Activated CD4-positive, alpha-beta T cell treated with anti-CD3 and anti-CD28 coated beads for 1 hour (primary cell): ENCODE results near the gene MIEF2.
"Not testable (repeated sequence)": the region's sequence is repeated elsewhere in the genome, so short reads cannot be mapped to it uniquely, and the experiment has no call there.

Source experiments
- DNase-seq: peaks from one replicate; pipeline ENCODE4 v3.0.0-alpha.2; 2020

MIEF2 gene

GRCh38 chr17:18260332-18261145 lies at the start of gene MIEF2:
Gene MIEF2 (plus strand): TSS chr17:18260662. CDS start chr17:18262721, 2,059 bp downstream.
- peak; percentile 84 for DNase-seq

GRCh38 chr17:18213666-18214270 lies 46.7 kb upstream of the MIEF2 start:
- no peak for DNase-seq

- not testable (repeated sequence) for DNase-seq
These were observed 43.6 kb upstream of the MIEF2 start for GRCh38 chr17:18216906-18217305.

- peak; percentile 54 for DNase-seq
These were observed 42.9 kb upstream of the MIEF2 start for GRCh38 chr17:18217412-18218015.

GRCh38 chr17:18218756-18219415 lies 41.6 kb upstream of the MIEF2 start:
- DNase-seq: no peak

- no peak for DNase-seq
These were observed 36.4 kb upstream of the MIEF2 start for GRCh38 chr17:18224053-18224386.

- DNase-seq: no peak
These were observed 35.9 kb upstream of the MIEF2 start for GRCh38 chr17:18224387-18225120.

GRCh38 chr17:18225121-18225641 lies 35.3 kb upstream of the MIEF2 start, which contains the start of gene LLGL1:
Gene LLGL1 (plus strand): TSS chr17:18225635. CDS start chr17:18225683, 48 bp downstream.
- DNase-seq: peak; percentile 93

- no peak for DNase-seq
These were observed 34.7 kb upstream of the MIEF2 start for GRCh38 chr17:18225642-18226283.

GRCh38 chr17:18226284-18226945 lies 34.0 kb upstream of the MIEF2 start:
- no peak for DNase-seq

GRCh38 chr17:18227635-18228034 lies 32.8 kb upstream of the MIEF2 start:
- DNase-seq: no peak

- DNase-seq: no peak
These were observed 32.2 kb upstream of the MIEF2 start for GRCh38 chr17:18228176-18228682.

GRCh38 chr17:18229254-18229653 lies 31.2 kb upstream of the MIEF2 start:
- no peak for DNase-seq

- no peak for DNase-seq
These were observed 30.7 kb upstream of the MIEF2 start for GRCh38 chr17:18229771-18230170.

- DNase-seq: no peak
These were observed 29.9 kb upstream of the MIEF2 start for GRCh38 chr17:18230288-18231141.

- DNase-seq: no peak
These were observed 29.3 kb upstream of the MIEF2 start for GRCh38 chr17:18231164-18231563.

GRCh38 chr17:18233803-18234518 lies 26.5 kb upstream of the MIEF2 start:
- no peak for DNase-seq

GRCh38 chr17:18234853-18235380 lies 25.5 kb upstream of the MIEF2 start:
- no peak for DNase-seq

GRCh38 chr17:18235743-18236256 lies 24.7 kb upstream of the MIEF2 start:
- DNase-seq: no peak
